GM18868 (cell line): ENCODE results near the gene RABAC1.
"Not testable (repeated sequence)": the region's sequence is repeated elsewhere in the genome, so short reads cannot be mapped to it uniquely, and the experiment has no call there.

Source experiments
- ATAC-seq: cut with Tn5 transposase; IDR thresholded peaks from one replicate; pipeline ENCODE4 v1.9.1; 2021; ENCODE audit warnings: mild to moderate bottlenecking, moderate library complexity; ENCODE audit not compliant: unreplicated experiment

The RABAC1 gene

GRCh38 chr19:41917676-41918075 lies 41.4 kb downstream of the RABAC1 start:
- no peak for ATAC-seq

- no peak for ATAC-seq
Measured at GRCh38 chr19:41915776-41916414, 43.2 kb downstream of the RABAC1 start.

- no peak for ATAC-seq
Measured at GRCh38 chr19:41915021-41915775, 43.9 kb downstream of the RABAC1 start.

GRCh38 chr19:41914424-41914834 lies 44.7 kb downstream of the RABAC1 start:
- ATAC-seq = not testable (repeated sequence)

- no peak for ATAC-seq
Measured at GRCh38 chr19:41913538-41914423, 45.3 kb downstream of the RABAC1 start.

GRCh38 chr19:41912899-41913537 lies 46.1 kb downstream of the RABAC1 start:
- ATAC-seq = no peak

- ATAC-seq = no peak
Measured at GRCh38 chr19:41911889-41912731, 47.0 kb downstream of the RABAC1 start.

GRCh38 chr19:41910992-41911888 lies 47.9 kb downstream of the RABAC1 start:
- no peak for ATAC-seq

- no peak for ATAC-seq
Measured at GRCh38 chr19:41910240-41910991, 48.7 kb downstream of the RABAC1 start.

- ATAC-seq = no peak
Measured at GRCh38 chr19:41909706-41910105, 49.4 kb downstream of the RABAC1 start.

- no peak for ATAC-seq
Measured at GRCh38 chr19:41908724-41909464, 50.2 kb downstream of the RABAC1 start.

- ATAC-seq = no peak
Measured at GRCh38 chr19:41907994-41908615, 51.0 kb downstream of the RABAC1 start.

- ATAC-seq = no peak
Measured at GRCh38 chr19:41906916-41907680, 52.0 kb downstream of the RABAC1 start.
